Cerebellar nuclear complex (tissue), 1 donor: ENCODE results near the gene PITPNM3.
A peak's percentile ranks its signal among the peaks of the same experiment; 100 is the strongest.

Source experiments
- DNase-seq, 2 experiments: peaks; one replicate each; lab custom pipeline; 2025; lab: John Stamatoyannopoulos, UW

Gene PITPNM3

DNA sequence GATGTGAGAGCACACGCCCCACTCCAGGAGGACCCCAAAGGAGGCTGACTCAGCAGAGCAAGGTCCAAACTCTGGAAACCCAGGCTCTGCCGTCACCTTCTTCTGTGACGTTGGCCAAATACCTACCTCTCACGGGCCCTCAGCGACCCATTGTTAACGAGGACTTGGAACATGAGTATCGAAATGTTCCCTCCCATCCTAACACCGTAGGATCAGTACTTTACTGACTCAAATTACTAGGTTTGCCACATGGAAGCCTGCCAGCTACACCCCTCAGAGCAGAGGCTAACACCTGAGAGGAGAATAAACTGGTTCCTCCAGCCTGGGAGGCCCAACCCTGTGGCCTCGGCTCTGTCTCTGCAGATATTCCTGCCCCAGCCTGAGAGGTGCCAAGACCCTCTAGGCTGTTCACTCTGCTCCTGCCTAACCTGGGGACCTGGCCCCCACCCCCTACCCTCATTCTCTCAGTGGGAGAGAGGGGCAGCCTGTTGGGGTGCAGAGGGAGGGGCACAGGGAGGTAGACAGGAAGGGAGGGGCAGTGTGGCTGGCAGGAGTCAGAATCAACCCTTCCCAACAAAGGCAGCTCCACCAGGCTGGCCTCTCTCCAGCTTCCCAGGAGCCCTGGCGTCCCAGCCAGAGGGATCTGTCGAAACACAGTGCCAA lies 4.4 kb downstream of the PITPNM3 start:
- DNase-seq: peak in 1 of 2 experiments; percentile 31

DNA sequence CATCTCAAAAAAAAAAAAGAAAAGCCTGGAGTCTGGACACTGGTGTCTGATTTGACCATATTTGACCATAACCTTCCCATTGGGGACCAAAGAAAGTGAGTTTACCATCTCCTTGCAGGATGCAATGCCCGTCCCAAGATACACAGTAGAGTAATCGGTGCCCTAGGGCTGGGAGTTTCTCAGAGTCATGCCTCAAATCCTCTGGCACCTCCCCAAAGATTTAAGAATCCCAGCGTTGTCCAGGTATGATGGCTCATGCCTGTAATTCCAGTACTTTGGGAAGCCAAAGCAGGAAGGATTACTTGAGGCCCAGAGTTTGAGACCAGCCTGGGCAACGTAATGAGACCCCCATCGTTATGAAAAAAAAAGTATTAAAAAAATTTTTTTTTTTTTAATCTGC lies 5.0 kb downstream of the PITPNM3 start:
- DNase-seq: no peak

DNA sequence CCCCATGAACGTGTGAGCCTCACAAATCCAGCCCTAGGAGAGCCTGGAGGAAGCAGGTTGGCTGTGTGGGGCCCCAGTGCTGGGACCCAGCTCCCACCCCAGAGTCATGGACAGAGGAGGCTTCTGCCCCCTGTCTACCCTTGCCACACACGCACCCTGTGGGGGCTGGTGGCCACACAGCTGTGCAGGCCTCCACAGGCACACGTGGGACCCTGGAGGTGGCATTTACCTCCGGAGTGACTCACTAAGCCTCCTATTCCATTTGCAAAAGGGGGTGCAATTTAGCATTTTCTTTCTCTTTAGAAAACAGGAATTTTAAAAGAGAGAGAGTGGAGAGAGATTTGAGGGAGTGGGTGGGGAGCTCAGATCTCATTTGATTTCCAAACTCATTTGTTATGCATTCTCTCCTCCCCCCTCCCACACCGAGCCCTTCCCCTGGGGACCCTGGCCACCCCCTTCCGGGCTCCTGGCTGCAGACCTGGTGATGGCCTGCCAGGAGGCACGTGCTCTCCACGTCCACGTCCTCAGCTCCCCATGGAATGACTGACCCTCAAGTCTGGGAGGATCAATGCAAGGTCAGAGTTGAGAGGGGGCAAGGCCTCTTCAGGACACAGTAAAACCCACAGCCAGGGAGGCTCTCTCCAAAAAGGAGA lies 6.8 kb downstream of the PITPNM3 start:
- DNase-seq: no peak

DNA sequence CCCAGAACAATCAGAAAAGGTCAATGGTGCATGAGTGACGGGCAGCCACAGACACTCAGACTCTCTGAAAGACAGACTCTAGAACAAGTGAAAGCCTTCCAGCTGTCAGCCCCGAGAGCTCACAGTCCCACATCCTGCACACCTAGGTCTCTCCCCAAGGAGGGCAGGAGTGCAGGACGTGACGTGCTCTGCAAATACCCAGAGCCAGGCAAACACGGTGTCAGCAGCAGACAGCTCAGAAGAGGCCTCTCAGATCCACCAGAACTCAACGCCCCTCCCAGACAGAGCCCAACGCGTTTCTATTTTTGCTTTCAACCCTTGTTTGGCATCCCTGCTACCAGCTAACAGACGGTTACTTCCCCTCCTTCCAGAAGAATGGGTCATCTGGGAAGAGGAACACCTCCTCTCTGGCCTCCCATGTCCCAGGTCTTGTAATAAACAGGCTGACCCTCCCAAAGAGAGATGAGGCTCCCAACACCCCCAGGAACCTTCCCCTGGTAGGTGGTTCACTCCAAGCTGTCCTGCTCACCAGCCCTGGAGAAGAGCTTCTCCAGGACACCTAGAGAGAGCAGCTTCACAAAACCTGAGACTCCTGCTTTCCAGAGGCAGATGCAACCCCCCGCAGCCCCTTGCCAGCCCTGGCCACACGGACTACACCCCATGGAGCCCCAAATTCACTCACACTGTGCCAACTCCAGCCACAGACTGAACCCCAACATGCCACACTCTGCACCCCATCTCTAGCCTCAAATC lies 7.6 kb downstream of the PITPNM3 start:
- DNase-seq: peak; percentile 50 to 64

DNA sequence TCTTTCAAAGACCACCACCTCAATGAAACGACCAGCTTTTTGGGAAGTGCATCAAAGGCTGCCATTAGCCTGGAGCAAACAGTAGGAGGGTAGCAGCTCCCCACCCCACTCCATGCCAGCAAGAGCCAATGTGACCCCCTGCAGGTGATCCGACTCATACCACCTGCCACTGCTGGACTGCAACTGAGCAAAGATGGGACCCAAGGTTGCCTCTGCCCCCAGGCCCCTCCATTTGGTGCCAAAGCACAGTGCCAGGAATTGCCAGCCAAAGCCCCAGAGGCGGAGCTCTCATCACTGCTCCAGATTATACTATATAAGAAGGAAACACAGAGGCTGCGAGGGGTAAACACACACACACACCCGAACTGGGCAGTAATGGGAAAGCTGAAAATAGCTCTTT lies 8.3 kb downstream of the PITPNM3 start:
- no peak for DNase-seq

DNA sequence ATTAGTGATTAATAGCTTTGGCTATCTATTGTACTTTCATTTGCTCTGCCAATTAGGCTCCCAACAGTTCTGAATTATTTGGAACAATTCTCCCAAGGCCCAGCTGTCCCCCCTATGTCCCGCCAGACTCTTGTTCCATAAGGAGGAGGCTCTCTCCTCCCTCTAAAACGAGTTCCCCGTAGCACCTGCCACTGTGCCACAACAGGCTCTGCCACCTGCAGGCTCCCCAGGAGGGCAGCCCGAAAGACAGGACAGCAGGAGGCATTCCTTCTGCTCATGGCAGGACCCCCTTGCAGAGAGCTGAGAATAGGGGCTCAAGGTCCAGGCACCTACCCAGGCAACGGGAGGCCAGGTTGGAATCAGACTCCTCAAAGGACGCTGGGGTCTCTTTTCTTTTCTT lies 9.0 kb downstream of the PITPNM3 start:
- DNase-seq: peak in 1 of 2 experiments; percentile 34

DNA sequence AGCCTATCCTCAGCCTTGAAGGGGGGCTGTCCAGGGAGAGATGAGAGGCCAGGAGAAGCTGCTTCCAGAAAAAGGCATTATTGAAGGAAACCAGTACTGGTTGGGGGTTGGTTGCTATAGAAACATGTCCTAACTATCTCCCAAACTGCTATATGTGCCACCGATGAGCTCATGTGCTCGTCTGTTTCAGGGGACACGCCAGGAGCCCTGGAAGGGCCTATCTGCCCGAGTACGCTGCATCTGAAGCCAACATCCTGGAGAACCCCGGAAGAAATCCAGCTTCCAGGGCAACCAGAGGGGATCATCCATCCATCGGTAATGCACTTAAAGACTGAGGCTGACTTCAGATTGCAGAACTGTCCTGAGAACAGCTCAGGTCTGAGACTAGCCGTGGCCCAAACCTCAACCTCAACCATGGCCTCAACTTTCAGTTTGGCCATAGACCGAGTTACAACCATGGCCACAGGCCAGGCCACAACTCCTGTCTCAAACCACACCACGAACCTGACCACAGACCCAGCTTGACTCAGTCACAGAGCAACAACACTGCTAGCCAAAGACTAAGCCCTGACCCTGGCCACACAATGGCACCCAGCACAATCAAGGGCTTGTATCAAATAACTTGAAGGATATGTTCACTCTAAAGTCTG lies 10.2 kb downstream of the PITPNM3 start:
- DNase-seq: no peak

DNA sequence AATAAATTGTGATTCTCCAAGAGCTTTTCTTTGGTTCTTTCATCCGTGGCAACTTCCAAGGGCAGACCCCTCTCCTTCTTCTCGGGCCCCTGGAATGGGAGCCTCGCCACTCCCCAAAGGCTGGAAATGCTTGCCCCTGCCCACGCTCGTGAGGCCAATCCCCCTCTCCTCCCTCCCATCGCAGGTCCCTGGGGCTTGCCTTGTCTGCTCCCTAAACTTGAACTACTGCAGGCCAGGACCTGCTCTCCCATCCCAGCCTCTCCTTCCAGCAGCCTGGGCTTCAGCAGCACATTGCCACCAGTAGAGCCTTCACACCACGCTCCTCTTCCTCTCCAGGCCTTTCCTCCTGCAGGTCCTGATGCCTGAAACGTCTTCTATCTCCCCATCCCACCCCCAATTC lies 11.1 kb downstream of the PITPNM3 start:
- DNase-seq: no peak

DNA sequence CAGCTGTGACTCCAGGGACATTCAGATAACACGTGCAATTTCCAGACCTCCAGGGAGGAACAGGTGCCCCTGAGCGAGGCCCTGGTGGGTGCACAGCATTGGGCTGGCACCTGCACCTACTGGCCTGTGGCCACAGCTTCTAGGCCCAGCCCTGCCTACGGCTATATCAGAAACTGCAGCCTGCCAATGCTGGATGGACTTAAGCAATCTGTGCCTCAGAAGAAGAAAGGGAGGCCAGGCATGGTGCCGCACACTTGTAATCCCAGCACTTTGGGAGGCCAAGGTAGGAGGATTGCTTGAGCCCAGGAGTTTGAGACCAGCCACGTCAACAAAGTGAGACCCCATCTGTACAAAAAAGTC lies 12.4 kb downstream of the PITPNM3 start:
- no peak for DNase-seq

DNA sequence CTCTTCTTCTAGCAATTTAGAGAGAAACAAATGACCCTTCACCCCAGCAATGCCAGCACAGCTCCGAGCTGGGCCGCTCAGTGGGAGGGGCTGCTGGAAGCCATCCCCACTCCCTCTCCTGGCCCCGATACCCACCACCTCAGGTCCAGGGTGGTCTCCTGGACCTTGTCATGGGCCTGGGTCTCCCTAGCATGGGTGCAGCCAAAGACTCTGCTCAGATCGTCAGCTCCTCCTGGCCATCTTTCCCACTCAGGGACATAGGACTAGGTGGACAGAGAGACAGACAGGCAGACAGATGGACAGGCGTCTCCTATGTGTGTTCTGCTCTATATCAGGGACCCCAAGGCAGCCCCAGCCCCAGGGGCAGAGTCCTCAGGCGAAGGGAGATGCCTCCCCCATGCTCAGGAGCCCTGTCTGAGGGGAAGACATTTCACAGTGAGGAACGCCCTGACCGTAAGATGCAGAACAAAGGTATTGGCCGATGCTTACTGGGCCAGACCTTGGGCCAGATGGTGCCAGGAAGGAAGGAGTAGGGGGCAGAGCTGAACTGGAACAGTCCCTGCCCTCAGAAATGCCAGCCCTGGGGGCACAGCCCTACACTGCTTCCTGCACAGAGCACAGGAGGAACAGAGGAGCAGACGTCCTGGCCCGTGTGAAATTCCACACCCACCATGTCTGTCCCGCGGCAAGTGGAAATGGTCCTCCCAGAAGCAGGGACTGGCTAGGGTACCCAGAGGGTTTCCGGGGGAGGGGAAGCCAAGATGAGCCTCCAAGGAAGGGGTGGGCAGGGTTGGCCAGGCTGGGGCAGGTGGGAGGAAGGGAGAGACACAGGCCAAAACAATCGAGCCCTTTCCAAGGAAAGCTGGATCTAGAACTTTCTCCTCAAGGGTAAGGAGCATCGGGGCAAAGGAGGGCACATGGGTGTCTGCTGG lies 13.0 kb downstream of the PITPNM3 start:
- DNase-seq: peak in 1 of 2 experiments; percentile 43

DNA sequence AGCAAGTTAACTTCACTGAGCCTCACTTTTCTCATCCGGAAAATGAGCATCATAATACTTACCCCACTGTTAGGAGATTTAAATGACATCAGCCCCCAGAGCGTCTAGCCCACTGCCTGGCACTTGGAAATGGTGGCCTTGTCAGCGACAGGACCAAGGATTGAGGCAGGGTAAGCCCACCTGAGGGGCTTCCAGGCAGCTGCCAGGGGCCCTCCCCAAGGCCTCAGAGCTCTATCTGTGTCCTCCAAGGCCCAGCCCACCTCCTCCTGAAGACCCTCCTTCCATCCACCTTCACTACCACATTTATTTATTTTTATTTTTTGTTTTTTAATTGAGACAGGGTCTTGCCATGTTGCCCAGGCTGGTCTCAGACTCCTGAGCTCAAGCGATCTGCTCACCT lies 13.8 kb downstream of the PITPNM3 start:
- no peak for DNase-seq

DNA sequence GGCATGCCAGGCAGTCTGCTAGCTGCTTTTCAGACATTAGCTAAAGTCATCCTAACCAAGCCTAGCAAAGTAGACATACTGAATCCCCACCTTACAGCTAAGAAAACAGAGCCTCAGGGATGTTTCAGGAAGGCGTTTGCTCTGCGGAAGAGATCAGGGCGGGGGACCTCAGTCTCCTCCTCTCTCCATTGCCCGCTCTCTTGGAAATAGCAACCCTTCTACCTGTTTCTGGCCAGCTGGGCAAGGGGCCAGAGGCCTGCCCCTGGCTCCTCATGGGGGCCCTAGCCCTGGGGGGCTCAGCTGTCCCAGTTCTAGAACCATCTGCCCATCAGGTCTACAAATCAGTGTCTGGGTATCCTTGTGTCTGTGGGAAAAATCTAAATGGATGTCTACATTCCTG lies 14.5 kb downstream of the PITPNM3 start:
- DNase-seq: no peak

DNA sequence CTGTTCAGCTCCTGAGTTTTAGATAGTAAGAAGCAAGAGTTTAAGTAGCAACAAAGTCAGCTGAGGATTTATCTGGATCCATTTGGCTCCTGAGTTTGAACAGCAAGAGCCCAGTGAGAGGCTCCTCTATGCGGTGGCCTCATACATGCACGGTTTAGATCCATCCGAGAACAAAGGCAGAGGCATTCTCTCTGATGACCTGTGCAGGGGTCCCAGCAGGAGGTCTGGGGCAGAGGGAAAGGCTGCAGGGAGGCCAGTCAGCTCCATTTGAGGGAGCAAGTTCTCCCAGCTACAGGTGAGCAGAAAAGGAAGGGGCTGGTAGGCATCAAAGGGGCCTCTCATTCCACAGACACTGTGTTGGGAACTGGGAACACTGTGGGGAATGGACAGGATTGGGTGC lies 16.5 kb downstream of the PITPNM3 start:
- DNase-seq: no peak

DNA sequence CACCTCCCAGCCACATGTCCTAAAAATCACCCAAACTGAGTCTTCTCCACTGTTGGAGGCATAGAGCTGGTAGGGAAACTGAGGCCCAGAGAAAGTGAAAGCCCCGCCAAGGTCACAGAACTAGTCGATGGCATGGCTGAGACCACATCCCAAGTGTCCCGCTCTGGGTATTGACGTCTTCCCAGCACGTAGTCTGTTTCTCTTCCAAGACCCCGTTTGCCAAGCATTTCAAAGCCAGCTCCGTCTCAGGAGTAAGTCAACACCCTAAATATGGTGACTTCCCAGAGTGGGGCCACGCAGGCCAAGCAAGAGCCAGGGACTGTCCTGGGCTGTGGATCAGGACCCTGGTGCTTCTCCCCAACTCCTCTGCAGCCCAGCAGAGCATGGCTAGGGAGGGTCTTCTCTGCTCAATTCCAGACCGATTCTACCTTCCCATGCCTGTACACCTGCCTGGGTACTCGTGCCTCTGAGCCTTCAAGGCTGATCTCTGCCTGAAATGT lies 19.7 kb downstream of the PITPNM3 start:
- no peak for DNase-seq

DNA sequence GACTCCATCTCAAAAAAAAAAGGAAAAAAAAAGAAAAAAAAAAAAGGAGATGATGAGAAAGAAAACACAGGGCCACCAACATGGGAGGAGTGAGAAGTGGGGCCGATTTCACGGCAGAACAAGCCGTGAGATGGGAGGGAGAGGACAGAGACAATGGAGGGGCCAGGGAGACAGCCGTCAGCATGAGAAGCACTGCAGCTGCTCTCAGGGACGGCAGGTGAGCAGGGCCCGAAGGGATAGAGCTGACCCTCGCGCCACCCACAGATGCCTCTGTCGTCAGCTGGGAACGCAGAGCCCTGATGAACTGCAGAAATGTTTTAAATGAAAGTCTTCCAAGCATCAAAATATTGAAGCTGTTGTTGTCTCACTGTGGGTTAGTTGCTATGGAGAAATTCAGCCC lies 20.3 kb downstream of the PITPNM3 start:
- no peak for DNase-seq

DNA sequence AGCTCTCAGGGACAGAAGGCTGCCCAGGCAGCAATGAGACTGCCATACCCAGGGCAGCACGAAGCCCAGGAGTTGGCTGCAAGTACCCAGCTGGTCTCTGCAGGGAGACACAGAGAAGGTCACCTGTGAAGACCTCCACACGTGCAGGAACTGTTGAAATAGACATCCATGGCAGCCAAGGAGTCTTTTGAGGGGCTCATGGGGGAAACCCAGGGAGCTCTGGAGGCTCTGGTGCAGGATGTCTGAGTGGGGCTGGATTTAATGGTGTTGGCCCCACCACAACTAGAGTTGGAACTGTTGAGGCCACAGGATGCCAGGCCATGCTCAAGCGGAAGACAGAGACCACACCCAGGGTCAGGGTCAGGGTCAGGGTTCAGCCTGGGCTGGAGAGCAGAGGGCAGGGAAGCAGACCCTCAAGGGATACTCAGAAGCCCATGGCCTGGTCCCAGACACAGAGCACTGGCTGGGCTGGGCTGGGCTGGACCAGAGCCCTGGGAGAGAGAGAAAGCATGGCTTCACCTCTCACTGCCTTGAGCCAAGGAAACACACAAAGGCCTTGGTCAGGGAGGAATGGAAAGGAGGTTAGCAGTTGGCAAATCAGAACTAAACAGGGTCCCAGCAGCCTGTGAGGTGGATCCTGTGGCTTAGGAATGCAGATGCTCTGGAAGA lies 21.4 kb downstream of the PITPNM3 start:
- no peak for DNase-seq

DNA sequence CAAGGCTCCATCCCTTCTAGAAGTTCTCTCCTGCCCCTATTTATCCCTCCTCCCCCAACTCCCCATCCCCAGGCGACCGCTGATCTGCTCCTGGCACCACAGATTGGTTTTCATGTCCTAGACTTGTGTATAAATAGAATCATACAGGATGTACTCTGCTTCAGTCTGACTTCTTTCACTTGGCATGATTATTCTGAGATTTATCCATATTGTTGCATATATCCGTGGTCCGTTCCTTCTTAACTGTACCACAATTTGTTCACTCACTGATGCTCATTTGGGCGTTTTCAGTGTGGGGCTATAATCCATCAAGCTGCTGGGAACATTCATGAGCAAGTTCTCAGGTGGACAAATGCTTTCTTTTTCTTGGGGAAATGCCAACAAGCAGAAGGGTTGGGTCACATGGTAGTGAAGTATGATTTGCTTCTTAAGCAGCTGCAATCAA lies 23.9 kb downstream of the PITPNM3 start:
- DNase-seq: no peak

DNA sequence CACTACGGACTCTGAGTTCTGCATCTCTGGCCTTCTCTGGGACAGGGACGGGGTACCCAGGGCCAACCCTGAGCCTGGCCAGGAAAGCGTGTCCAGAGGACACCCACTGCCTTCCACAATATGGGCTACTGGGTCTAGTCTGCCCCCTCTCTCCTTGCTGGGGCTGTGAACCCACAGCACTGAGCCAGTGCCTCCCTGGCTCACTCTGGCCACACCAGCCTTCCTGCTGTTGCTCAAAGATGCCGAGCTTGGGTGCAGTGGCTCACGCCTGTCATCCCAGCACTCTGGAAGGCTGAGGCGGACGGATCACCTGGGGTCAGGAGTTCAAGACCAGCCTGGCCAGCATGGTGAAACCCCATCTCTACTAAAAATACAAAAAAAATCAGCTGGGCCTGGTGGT lies 24.8 kb downstream of the PITPNM3 start:
- DNase-seq: no peak

DNA sequence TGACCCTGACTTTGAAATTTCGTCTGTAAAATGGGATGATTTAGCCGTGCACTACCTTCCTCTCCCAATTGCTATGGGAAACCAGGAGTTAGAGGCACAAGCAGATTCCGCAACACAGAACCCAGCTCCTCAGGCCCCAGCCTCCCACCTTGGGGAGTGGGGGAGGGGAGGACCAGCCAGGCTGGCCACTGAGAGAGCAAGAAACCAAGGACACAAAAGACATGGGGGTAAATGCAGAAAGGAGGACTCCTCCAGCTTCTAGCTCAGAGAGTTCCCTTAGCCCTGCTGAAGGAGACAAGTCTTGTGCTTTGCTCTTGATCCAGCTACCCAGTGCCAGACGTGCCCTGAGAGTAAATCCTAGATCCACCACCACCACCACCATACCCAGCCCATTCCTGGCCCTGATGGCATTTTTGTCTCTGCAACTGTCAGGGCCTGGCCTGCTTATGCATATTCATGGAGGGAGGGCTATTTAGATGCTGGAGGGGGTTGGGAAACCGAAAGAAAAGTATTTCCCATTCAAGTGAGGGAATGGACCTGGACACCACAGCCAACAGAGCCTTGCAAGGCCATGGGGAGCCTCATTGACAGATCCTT lies 25.9 kb downstream of the PITPNM3 start:
- DNase-seq: no peak

DNA sequence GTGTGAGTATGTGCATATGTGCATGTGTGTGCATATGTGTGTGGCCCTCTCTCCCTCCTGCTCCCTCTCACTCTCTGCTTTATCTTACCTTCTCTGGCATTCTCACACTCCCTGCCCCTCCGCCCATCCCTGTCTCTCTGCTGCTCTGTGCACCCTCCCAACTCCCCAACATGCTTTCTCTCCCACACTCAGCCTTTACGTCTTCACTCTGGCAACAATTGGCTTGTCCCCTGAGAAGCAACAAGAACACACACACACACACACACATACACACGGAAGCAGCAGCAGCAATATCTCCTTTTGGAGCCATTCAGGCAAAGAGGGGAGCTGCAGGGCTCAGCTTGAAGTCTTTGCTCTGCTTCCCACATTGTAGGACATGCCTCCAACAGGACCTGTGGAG lies 27.8 kb downstream of the PITPNM3 start:
- no peak for DNase-seq
